K562 (cell line): ENCODE data around the gene PLEKHF1. TPM values are rescaled to one million over a fixed set of nuclear protein-coding genes. Genes with fewer than 3 reads are reported as not detected.

Experiments
- C11orf30 ChIP-seq: fragments of 450-650 bp; IDR thresholded peaks from 2 replicates; pipeline ENCODE4 v1.6.1; 2016; ENCODE audit warnings: low read depth, mild to moderate bottlenecking
- CBX1 ChIP-seq: sonication (generic); IDR thresholded peaks from 2 replicates; pipeline ENCODE4 v1.6.1; 2016; ENCODE audit warnings: antibody characterized with exemption, low read depth, mild to moderate bottlenecking
- EP300 ChIP-seq: IDR thresholded peaks from 2 replicates; pipeline ENCODE4 v1.6.1; 2012; ENCODE audit warnings: low read length, improper control_type of control experiment
- IRF9 ChIP-seq: fragments of 450-650 bp; IDR thresholded peaks from 2 replicates; pipeline ENCODE4 v1.6.1; 2016; ENCODE audit warnings: missing biosample characterization, missing genetic modification characterization
- KLF1 ChIP-seq: fragments of 450-650 bp; IDR thresholded peaks from 2 replicates; pipeline ENCODE4 v1.6.1; 2016; ENCODE audit warnings: missing genetic modification characterization, missing compliant biosample characterization
- MAFF ChIP-seq: IDR thresholded peaks from 2 replicates; pipeline ENCODE4 v1.6.1; 2012; ENCODE audit warnings: low read length, improper control_type of control experiment
- POLR2H ChIP-seq: IDR thresholded peaks from 2 replicates; pipeline ENCODE4 v1.6.1; 2016; ENCODE audit warnings: missing genetic modification characterization, low read depth, mild to moderate bottlenecking, control low read depth, missing compliant biosample characterization, moderate library complexity
- SPI1 ChIP-seq: IDR thresholded peaks from 2 replicates; pipeline ENCODE4 v1.6.1; 2011; ENCODE audit warnings: low read depth, low read length, control low read depth, borderline replicate concordance
- TGIF2 ChIP-seq: sonication (generic); formaldehyde crosslinking; IDR thresholded peaks from 2 replicates; pipeline ENCODE4 v1.8.1; 2022; ENCODE audit warnings: mild to moderate bottlenecking, missing genetic modification reagents, moderate library complexity
- ZFP36 ChIP-seq: fragments of 150-350 bp; IDR thresholded peaks from 2 replicates; pipeline ENCODE4 v1.6.1; 2018; ENCODE audit warnings: low read length, low read depth; ENCODE audit not compliant: partially characterized antibody
- ZNF175 ChIP-seq: fragments of 200-800 bp; sonication (Bioruptor generic); IDR thresholded peaks from 2 replicates; pipeline ENCODE4 v1.6.1; 2016; ENCODE audit warnings: low read depth, mild to moderate bottlenecking, missing genetic modification characterization, missing compliant biosample characterization
- ZNF274 ChIP-seq: IDR thresholded peaks from 2 replicates; pipeline ENCODE4 v1.6.1; 2011; ENCODE audit warnings: low read depth, mild to moderate bottlenecking, low read length, moderate library complexity, borderline replicate concordance
- ZNF431 ChIP-seq: sonication (generic); formaldehyde crosslinking; IDR thresholded peaks from 2 replicates; pipeline ENCODE4 v1.8.0; 2022; ENCODE audit warnings: mild to moderate bottlenecking, missing genetic modification reagents
- ZNF764 ChIP-seq: fragments of 250-450 bp; sonication (Bioruptor Pico); IDR thresholded peaks from 2 replicates; pipeline ENCODE4 v1.4.0; 2020; ENCODE audit warnings: low read depth, mild to moderate bottlenecking, moderate library complexity
- ZNF766 ChIP-seq: fragments of 200-800 bp; sonication (Bioruptor generic); conservative IDR thresholded peaks from 2 replicates; pipeline ENCODE4 v1.6.1; 2016; ENCODE audit warnings: missing genetic modification characterization, missing compliant biosample characterization
- polyA plus RNA-seq, 8 experiments: library from polyadenylated mRNA; depleted of rRNA in 4 of 8; stranded (reverse) in 5 of 8; unstranded in 3 of 8; fragments of >200 nt; fragmentation: Nextera tagmentation in 2 of 8; fragmentation: Illumina TruSeq in 1 of 8; extraction: Ambion mirVana in 2 of 8; extraction: Trizol in 1 of 8; gene quantifications; 2 replicates each; pipeline versions ENCODE4 v1.2.1 to v1.2.3, GENCODE V29; 2011 to 2014; ENCODE audit warnings: inconsistent platforms in 1 of 8, missing spikeins in 1 of 8
- total RNA-seq, 7 experiments: library from RNA; depleted of rRNA in 6 of 7; stranded (reverse); fragments of >200 nt in 6 of 7; fragmentation: Illumina TruSeq in 2 of 7; extraction: Trizol in 2 of 7; gene quantifications; 2 replicates each; pipeline versions ENCODE4 v1.2.1 to v1.2.3, GENCODE V29; 2011 to 2021; ENCODE audit warnings: low replicate concordance in 1 of 7
- TF ChIP-seq, protein P1 (sequence below), 3 experiments: fragments of 200-800 bp in 1 of 3; fragments of 250-450 bp in 1 of 3; fragments of 450-650 bp in 1 of 3; sonication (Bioruptor Pico) in 1 of 3; sonication (Bioruptor generic) in 1 of 3; formaldehyde crosslinking in 1 of 3; IDR thresholded peaks; 2 replicates each; pipeline versions ENCODE4 v1.6.1 to v1.8.0; 2016 to 2022; ENCODE audit warnings: mild to moderate bottlenecking in 2 of 3, missing genetic modification characterization in 2 of 3, missing compliant biosample characterization in 1 of 3, moderate library complexity in 1 of 3
- TF ChIP-seq, protein P2 (sequence below): sonication (generic); formaldehyde crosslinking; IDR thresholded peaks from 2 replicates; pipeline ENCODE4 v1.8.0; 2023; ENCODE audit warnings: missing genetic modification reagents, mild to moderate bottlenecking, borderline replicate concordance

Gene PLEKHF1
- total and polyA plus RNA-seq, 9 of the 15 experiments (the other 6 are each of a cell fraction or from before 2014, with no cell fraction given), result 0.07 to 13.4 (median 3.9) TPM; not detected in 1

DNA sequence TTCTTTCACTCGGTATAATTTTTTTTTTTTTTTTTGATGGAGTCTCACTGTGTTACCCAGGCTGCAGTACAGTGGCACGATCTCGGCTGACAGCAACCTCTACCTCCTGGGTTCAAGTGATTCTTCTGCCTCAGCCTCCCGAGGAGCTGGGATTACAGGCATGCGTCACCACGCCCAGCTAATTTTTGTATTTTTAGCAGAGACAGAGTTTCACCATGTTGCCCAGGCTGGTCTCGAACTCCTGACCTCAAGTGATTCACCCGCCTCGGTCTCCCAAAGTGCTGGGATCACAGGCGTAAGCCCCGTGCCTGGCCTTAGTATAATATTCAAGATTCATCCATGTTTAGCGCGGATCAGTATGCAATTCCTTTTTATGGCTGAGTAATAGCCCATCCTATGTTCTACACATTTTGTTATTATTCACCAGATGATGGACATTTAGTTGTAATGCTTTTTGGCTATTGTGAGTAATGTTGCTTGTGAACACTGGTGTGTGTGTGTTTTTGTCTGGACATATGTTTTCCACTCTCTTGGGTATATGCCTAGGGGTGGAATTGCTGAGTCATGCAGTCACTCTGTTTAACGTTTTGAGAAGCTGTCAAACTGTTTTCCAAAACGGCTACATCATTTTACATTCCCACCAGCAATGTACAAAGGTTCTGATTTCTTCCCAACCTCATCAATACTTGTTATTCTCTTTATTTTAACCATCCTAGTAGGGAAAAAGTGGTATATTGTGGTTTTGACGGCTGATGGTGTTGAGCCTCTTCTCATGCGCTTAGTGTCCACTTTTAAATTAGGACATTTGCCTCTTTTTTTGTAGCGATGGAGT lies 22.9 kb downstream of the PLEKHF1 start (continued):
- no peak for TF ChIP-seq ZNF274
- peak; percentile 99 for TF ChIP-seq C11orf30
- no peak for TF ChIP-seq ZFP36
- 0 out of 2 replicates have a peak, but pooled peaks have one; percentile 8 for TF ChIP-seq IRF9 (tag)
- TF ChIP-seq ZNF766, result peak; percentile 39; the same call in 1 of the 2 replicates
- TF ChIP-seq KLF1 (tag), result no peak
- TF ChIP-seq CBX1, result no peak
- TF ChIP-seq TGIF2 (CRISPR knock-in tag), result no peak
- TF ChIP-seq, protein P1, sequence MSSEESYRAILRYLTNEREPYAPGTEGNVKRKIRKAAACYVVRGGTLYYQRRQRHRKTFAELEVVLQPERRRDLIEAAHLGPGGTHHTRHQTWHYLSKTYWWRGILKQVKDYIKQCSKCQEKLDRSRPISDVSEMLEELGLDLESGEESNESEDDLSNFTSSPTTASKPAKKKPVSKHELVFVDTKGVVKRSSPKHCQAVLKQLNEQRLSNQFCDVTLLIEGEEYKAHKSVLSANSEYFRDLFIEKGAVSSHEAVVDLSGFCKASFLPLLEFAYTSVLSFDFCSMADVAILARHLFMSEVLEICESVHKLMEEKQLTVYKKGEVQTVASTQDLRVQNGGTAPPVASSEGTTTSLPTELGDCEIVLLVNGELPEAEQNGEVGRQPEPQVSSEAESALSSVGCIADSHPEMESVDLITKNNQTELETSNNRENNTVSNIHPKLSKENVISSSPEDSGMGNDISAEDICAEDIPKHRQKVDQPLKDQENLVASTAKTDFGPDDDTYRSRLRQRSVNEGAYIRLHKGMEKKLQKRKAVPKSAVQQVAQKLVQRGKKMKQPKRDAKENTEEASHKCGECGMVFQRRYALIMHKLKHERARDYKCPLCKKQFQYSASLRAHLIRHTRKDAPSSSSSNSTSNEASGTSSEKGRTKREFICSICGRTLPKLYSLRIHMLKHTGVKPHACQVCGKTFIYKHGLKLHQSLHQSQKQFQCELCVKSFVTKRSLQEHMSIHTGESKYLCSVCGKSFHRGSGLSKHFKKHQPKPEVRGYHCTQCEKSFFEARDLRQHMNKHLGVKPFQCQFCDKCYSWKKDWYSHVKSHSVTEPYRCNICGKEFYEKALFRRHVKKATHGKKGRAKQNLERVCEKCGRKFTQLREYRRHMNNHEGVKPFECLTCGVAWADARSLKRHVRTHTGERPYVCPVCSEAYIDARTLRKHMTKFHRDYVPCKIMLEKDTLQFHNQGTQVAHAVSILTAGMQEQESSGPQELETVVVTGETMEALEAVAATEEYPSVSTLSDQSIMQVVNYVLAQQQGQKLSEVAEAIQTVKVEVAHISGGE (CRISPR knock-in tag; IDR thresholded peaks at IDR 0.05), result no peak
- peak; percentile 32; the same call in 1 of the 2 replicates for TF ChIP-seq ZNF175
- TF ChIP-seq ZNF764, result no peak
- peak; percentile 81 for TF ChIP-seq EP300
- no peak for TF ChIP-seq POLR2H (tag)
- no peak for TF ChIP-seq SPI1
- peak; percentile 99 for TF ChIP-seq MAFF
- TF ChIP-seq ZNF431, result no peak
- TF ChIP-seq, protein P2, sequence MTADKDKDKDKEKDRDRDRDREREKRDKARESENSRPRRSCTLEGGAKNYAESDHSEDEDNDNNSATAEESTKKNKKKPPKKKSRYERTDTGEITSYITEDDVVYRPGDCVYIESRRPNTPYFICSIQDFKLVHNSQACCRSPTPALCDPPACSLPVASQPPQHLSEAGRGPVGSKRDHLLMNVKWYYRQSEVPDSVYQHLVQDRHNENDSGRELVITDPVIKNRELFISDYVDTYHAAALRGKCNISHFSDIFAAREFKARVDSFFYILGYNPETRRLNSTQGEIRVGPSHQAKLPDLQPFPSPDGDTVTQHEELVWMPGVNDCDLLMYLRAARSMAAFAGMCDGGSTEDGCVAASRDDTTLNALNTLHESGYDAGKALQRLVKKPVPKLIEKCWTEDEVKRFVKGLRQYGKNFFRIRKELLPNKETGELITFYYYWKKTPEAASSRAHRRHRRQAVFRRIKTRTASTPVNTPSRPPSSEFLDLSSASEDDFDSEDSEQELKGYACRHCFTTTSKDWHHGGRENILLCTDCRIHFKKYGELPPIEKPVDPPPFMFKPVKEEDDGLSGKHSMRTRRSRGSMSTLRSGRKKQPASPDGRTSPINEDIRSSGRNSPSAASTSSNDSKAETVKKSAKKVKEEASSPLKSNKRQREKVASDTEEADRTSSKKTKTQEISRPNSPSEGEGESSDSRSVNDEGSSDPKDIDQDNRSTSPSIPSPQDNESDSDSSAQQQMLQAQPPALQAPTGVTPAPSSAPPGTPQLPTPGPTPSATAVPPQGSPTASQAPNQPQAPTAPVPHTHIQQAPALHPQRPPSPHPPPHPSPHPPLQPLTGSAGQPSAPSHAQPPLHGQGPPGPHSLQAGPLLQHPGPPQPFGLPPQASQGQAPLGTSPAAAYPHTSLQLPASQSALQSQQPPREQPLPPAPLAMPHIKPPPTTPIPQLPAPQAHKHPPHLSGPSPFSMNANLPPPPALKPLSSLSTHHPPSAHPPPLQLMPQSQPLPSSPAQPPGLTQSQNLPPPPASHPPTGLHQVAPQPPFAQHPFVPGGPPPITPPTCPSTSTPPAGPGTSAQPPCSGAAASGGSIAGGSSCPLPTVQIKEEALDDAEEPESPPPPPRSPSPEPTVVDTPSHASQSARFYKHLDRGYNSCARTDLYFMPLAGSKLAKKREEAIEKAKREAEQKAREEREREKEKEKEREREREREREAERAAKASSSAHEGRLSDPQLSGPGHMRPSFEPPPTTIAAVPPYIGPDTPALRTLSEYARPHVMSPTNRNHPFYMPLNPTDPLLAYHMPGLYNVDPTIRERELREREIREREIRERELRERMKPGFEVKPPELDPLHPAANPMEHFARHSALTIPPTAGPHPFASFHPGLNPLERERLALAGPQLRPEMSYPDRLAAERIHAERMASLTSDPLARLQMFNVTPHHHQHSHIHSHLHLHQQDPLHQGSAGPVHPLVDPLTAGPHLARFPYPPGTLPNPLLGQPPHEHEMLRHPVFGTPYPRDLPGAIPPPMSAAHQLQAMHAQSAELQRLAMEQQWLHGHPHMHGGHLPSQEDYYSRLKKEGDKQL, result no peak
